ENCODE measurements around the gene USP53. TPM values are rescaled to one million over a fixed set of nuclear protein-coding genes. Genes with fewer than 3 reads are reported as not detected.

Gene USP53
- total and polyA plus RNA-seq, 2 of the 13 experiments (the other 11 are each of a cell fraction or from before 2014, with no cell fraction given), result 5.3 to 8.1 TPM

- TF ChIP-seq, protein P1, sequence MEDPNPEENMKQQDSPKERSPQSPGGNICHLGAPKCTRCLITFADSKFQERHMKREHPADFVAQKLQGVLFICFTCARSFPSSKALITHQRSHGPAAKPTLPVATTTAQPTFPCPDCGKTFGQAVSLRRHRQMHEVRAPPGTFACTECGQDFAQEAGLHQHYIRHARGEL (CRISPR knock-in tag; IDR thresholded peaks at IDR 0.05), result no peak
- 0 out of 2 replicates have a peak, but pooled peaks have one; percentile 7 for TF ChIP-seq NFE2L1 (CRISPR knock-in tag; IDR thresholded peaks at IDR 0.05; ENCODE audit: borderline replicate concordance)
- no peak for TF ChIP-seq TBL1XR1 (IDR thresholded peaks at IDR 0.05; ENCODE audit: borderline replicate concordance, low read length, partially characterized antibody)
- 0 out of 2 replicates have a peak, but pooled peaks have one; percentile 74 for TF ChIP-seq ZNF530 (CRISPR knock-in tag; IDR thresholded peaks at IDR 0.05; ENCODE audit: low read depth)
- TF ChIP-seq IRX3 (CRISPR knock-in tag; IDR thresholded peaks at IDR 0.05; ENCODE audit: borderline replicate concordance, low read depth), result no peak
- TF ChIP-seq ZNF775 (CRISPR knock-in tag; IDR thresholded peaks at IDR 0.05; ENCODE audit: borderline replicate concordance), result no peak; the same call in 1 of the 2 replicates
- no peak for TF ChIP-seq GPN1 (CRISPR knock-in tag; IDR thresholded peaks at IDR 0.05; ENCODE audit: borderline replicate concordance)
- TF ChIP-seq KDM5B (CRISPR knock-in tag; IDR thresholded peaks at IDR 0.05; ENCODE audit: borderline replicate concordance), result peak; percentile 87
- no peak for TF ChIP-seq ZNF205 (CRISPR knock-in tag; IDR thresholded peaks at IDR 0.05)
- TF ChIP-seq ZNF713 (CRISPR knock-in tag; IDR thresholded peaks at IDR 0.05), result no peak; the same call in 1 of the 2 replicates
- peak; percentile 37; the same call in 1 of the 2 replicates for TF ChIP-seq ZNF296 (CRISPR knock-in tag; conservative IDR thresholded peaks at IDR 0.05)
- TF ChIP-seq RAD51 (IDR thresholded peaks at IDR 0.05; ENCODE audit: borderline replicate concordance), result no peak
- no peak for TF ChIP-seq SRSF9 (IDR thresholded peaks at IDR 0.05; ENCODE audit: borderline replicate concordance, insufficient read depth, low read depth, low read length, poor library complexity, severe bottlenecking)
- TF ChIP-seq ZNF761 (CRISPR knock-in tag; conservative IDR thresholded peaks at IDR 0.05), result peak; percentile 94
- peak; percentile 64; the same call in 1 of the 2 replicates for TF ChIP-seq GMEB1 (CRISPR knock-in tag; IDR thresholded peaks at IDR 0.05; ENCODE audit: borderline replicate concordance)
- TF ChIP-seq NCOA1 (CRISPR knock-in tag; IDR thresholded peaks at IDR 0.05), result 0 out of 2 replicates have a peak, but pooled peaks have one; percentile 70
- TF ChIP-seq, protein P2, sequence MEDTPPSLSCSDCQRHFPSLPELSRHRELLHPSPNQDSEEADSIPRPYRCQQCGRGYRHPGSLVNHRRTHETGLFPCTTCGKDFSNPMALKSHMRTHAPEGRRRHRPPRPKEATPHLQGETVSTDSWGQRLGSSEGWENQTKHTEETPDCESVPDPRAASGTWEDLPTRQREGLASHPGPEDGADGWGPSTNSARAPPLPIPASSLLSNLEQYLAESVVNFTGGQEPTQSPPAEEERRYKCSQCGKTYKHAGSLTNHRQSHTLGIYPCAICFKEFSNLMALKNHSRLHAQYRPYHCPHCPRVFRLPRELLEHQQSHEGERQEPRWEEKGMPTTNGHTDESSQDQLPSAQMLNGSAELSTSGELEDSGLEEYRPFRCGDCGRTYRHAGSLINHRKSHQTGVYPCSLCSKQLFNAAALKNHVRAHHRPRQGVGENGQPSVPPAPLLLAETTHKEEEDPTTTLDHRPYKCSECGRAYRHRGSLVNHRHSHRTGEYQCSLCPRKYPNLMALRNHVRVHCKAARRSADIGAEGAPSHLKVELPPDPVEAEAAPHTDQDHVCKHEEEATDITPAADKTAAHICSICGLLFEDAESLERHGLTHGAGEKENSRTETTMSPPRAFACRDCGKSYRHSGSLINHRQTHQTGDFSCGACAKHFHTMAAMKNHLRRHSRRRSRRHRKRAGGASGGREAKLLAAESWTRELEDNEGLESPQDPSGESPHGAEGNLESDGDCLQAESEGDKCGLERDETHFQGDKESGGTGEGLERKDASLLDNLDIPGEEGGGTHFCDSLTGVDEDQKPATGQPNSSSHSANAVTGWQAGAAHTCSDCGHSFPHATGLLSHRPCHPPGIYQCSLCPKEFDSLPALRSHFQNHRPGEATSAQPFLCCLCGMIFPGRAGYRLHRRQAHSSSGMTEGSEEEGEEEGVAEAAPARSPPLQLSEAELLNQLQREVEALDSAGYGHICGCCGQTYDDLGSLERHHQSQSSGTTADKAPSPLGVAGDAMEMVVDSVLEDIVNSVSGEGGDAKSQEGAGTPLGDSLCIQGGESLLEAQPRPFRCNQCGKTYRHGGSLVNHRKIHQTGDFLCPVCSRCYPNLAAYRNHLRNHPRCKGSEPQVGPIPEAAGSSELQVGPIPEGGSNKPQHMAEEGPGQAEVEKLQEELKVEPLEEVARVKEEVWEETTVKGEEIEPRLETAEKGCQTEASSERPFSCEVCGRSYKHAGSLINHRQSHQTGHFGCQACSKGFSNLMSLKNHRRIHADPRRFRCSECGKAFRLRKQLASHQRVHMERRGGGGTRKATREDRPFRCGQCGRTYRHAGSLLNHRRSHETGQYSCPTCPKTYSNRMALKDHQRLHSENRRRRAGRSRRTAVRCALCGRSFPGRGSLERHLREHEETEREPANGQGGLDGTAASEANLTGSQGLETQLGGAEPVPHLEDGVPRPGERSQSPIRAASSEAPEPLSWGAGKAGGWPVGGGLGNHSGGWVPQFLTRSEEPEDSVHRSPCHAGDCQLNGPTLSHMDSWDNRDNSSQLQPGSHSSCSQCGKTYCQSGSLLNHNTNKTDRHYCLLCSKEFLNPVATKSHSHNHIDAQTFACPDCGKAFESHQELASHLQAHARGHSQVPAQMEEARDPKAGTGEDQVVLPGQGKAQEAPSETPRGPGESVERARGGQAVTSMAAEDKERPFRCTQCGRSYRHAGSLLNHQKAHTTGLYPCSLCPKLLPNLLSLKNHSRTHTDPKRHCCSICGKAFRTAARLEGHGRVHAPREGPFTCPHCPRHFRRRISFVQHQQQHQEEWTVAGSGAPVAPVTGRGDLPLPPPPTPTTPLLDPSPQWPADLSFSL (CRISPR knock-in tag; IDR thresholded peaks at IDR 0.05), result no peak
- TF ChIP-seq ZUFSP (CRISPR knock-in tag; IDR thresholded peaks at IDR 0.05; ENCODE audit: borderline replicate concordance), result no peak
Measured at GRCh38 chr4:119212234-119212963, at the start of gene USP53 (continued).
